HG03103 (cell line): Measurements from ENCODE around the gene PRUNE2.

Source experiments
- ATAC-seq: cut with Tn5 transposase; IDR thresholded peaks from one replicate; pipeline ENCODE4 v1.9.1; 2021; ENCODE audit warnings: low read depth; ENCODE audit not compliant: unreplicated experiment

Gene PRUNE2

DNA sequence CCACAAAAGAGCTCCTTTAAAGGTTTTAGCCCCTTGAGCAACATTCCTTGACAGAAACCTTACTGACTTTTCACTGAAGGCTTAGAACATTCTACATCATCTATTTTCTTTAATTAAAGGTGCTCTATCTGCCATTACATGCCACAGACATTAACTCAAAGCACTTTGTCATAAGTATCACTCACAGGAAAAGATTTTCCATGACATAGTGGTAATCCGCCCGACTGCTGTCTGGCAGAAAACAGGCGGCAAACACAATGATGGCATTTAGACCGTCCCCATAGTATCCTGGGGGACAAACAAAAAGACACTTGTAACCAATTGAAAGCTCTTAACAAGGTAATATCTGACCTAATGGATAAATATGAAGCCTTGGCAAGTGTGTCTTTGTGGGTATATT, 267.9 kb downstream of the PRUNE2 start:
- ATAC-seq = no peak

DNA sequence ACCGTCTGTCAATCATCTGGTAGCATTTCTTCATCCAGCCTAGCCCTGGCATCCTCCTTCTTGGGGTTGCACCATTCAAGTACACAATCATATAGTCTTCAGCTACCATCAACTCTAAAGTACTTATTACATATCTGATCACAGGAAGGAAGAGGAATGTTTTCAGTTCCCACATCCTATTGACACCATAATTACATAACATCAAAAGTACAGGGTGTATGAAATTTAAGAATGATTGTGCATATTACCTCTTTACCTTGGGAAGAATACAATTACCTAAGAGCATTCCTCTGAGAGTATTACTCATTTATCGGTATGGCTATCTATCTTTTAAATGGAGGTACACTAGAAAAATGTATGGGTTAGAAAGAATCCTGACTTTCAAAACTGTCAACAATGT, 268.5 kb downstream of the PRUNE2 start:
- ATAC-seq = no peak

DNA sequence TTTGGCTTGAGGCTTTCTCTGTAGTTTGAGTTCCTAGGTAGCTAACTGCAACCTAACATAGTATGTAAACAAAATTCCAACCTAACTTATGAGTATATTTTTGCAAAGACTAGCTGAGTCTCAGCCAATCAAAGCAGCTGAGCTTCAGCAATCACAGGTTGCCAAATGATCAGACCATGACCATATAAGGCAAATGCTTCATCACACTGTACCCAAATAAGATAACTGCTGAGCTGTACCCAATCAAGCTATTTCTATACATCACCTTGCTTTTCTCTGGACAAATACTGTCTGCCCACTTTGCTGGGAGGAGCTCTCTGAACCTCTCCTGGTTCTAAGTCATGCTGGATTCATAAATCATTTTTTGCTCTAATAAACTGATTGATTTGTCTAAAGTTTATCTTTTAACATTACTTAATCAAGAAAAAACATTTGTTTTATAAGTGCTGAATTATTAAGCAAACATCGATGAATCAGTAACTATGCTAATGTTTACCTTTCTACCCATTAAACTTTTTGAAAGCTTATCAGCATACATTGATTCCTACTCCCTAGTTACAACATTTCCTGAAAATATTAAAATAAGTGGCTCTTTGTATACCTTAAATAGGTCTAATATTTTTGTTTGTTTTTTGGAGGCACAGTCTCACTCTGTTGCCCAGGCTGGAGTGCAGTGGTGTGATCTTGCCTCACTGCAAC, 271.4 kb downstream of the PRUNE2 start:
- no peak for ATAC-seq

DNA sequence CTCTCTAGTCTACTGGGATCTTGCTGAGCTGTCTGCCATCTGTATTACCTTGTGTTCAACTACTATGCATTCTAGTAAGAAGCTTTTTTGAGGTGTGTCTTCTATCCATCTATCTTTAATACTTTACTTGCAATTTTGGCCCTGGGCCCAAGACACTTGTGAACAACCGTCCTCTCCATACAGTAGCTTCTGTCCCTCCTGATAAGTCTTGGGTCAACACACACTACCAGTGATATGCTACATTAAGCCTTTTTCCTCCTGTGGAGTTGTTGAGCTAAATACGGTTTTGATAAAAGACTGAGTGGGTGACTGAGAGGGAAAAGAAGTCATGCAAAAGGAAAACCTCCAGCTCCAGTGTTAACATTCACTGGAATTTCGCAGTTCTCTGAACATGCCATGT, 275.0 kb downstream of the PRUNE2 start:
- no peak for ATAC-seq

DNA sequence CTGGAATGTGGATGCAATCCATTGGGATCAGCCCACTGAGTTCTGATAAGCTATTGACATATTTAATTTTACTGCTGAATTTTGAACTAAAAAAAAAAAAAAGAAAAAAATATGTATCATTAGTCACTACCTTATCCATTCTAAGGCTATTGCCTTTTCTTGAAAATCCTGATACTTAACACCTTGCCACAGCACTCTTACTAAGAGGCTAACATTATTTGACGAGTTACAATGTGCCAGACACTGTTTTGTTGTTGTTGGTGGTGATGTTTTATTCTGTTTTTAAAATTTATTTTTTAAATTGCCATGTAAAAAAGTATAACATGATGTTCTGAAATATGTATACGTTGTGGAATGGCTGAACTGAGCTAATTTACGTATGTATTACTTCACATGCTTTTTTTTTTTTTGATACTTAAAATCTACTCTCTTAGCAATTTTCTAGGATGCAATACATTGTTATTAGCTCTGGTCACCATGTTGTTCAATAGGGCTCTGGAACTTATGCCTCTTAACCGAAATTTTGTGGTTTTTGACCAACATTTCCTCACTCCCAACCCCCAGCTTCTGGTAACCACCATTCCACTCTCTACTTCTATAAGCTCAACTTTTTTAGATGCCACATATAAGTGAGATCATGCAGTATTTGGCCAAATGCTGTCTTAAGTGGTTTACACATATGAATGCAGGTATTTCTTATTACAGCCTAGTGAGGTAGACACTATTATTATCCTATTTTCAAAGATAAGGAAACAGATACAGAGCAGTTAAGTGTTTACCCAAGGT, 276.5 kb downstream of the PRUNE2 start:
- ATAC-seq = no peak

DNA sequence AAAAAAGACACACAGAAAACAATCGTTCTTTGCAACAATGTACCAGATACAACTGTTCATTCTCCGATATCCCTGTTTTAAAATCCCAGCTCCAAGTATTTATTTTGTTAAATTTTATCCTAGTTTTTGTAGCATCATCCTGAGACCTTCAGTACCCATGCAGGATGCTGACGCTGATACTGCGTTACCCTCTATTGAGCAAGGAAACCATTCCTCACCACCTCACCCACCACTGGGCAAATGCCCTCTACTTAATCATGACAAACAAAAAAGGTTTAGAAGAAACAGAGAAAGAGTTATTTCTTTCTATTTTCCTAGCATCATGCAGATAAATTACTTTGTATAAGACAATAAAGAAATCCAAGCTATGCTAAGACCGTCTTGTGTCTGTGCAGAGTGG, 277.8 kb downstream of the PRUNE2 start:
- ATAC-seq = no peak

DNA sequence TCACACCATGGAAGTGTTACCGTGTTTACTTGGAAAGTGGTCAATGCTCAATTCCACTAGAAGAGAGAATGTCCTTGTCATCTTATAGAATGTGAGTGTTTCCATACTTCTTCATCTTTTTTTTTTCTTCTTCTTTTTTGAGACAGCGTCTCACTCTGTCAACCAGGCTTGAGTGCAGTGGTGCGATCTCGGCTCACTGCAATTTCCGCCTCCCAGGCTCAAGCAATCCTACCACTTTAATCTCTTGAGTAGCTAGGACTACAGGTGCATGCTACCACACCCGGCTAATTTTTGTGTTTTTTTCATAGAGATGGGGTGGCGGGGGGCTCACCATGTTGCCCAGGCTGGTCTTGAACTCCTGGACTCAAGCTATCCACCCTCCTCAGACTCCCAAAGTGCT, 278.9 kb downstream of the PRUNE2 start:
- no peak for ATAC-seq

DNA sequence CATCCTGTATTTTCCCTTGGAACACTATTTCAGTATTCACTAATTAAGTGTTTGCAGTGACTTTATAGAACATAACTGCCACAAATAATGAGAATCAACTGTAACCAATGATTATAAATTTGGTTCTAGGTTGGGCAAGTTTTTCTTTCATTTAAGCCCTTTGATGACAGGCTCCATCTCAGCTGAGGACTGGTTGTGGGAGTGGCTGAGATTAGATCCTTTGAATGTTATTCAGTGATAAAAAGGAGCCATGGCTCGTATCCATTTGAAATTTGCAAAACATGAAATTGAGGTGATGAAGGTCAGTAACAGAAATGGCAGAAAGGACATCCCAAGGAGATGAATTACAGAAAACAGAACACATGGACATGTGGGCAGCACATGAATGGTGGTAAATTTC, 279.8 kb downstream of the PRUNE2 start:
- no peak for ATAC-seq

DNA sequence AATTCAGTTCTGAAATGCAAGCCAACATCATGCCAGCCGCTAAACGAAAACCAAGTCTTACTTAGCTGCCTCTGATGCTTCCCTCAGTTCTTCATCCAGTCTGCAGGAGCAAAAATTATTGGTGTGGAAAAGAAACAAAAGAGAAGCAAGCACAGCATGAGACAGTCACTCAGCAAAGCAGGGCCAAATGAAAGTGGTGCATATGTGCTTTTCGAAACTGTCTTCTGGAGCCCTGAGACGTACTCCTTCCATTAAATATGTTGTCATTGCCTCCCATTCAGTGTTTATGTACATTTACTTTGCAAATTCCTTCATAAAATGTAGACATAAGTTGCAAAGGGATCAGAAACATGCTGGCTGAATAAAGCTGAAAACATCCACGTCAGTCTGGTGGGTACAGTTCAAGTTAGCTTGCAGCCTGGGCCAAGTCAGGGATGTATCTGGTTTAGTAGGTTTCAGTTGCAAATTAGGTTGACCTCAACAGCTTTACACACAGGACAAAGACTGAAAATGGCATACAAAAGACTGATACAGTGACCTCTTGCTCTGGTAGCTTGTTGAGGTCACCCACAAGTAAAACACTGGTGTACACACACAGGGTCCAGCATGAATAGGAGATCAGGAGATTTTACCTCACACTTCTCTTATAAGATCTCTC, 281.4 kb downstream of the PRUNE2 start:
- peak; percentile 86 for ATAC-seq

DNA sequence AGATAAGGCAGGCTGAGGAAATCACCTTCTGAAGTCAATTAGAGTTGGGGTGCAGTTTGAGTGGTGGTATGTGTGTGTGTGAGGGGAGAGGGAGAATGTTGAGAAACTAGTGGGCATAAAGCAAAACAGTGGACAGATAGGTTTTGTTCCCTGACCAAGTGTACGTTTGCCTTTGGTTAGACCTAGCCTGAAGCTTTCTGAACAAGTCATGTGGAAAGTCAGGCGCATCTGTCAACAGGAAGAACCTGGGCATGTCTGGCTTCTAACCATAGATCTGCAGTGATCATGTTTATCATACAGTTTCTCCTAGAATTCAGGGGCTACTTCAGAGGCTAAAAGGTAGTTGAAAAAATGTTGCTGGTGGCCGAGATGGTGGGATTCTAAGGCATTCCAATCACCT, 284.9 kb downstream of the PRUNE2 start:
- ATAC-seq = no peak

DNA sequence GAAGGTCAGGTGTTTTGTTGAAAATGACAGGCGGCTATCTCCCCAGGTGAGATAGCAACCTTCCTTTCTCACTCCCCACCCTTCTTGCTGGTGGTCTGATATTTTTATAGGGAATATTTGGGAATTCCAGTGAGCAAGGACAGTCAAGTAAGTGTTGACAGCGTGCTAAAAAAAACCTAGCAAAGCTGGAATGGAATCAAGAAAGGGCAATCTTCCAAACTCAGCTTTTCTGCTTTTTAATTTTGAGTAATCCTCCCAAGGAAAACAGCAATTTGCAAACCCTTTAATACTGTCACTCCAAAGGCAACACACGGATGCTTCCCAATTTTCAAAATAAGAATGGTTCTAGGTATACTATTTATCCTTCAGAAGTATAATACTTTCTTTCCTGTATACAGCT, 285.3 kb downstream of the PRUNE2 start:
- no peak for ATAC-seq

DNA sequence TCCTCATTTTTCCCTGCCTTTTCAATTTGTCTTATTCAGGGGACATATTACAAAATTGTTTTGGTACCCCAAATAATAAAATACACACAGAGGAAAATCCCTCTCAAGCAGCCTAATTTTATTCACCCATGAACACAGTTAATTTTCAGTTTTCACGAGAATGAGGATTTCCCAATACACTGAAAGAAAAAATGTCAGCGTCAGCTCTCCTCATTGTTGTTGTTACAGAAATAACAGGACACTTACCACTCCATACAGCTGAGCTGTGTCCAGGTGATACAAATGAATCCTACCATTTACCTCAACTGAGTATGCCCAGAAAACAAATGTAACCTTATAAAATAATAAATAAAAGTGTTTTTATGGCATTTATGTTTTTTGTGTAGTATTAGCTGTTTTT, 286.3 kb downstream of the PRUNE2 start:
- no peak for ATAC-seq

DNA sequence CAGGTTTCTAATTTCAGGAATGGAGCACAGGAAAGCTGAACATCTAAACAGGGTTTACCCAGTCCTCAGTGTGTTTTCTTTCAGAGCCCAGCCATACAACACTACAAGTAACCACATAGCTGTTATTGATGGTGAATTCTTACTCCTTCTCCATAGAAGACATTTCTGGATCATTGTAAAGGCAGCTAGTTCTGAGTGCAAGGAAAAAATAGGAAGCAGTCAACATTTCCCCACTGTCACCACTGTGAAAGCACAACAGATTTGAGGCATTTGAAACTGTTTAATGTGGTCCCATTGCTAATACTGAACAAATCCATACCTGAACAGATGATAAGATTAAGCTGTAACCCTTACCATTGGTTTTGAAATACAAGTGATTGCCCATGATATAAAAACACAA, 286.7 kb downstream of the PRUNE2 start:
- no peak for ATAC-seq

DNA sequence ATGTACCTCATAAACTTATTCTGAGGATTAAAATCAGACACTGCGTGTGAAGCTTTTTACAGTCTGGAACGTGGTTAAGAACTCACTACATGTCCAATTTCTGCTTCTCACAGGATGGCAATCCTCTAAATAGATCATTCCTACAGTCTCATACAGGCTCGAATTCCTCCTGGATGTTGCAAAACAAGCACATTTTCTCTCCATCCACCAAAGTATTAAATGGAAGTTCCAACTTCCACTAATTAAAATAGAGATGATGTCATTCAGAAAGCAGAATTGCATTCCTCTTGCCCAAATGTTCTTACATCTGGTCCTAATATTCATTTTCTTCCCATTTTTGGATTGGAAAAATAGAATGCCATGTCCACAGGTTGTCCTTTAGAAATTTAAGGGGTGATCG, 287.2 kb downstream of the PRUNE2 start:
- no peak for ATAC-seq

DNA sequence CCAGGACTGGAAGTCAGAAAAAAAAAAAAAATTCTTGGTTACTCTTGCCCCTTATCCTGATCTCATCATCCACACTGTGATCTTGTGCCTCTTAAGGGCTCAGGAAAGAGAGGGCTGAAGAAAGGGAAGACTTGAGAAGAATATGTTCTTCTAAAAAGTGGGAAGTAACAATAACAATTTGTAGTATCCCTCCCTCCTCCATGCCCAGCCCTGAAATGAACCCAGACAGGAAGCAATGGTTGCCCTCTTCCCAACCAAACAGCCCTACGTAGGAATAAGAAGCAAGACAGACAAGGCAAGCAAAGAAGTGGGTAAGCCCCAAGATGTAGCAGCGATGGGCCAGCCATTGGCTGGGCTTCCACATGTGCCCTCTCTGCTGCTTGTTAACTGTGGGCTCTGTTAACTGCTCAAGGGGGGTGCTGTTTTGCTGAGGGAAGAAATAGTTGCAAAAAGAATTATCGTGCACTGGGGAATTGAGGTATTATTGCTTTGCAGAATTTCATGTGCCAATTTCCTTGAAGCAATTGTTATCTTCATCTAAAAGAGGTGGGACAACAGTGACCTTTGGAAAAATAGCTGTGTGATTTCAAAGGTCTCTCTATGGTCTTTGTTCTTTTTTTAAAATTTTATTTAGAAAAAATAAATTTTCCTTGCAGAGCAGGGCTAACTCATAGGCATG, 288.3 kb downstream of the PRUNE2 start:
- no peak for ATAC-seq

DNA sequence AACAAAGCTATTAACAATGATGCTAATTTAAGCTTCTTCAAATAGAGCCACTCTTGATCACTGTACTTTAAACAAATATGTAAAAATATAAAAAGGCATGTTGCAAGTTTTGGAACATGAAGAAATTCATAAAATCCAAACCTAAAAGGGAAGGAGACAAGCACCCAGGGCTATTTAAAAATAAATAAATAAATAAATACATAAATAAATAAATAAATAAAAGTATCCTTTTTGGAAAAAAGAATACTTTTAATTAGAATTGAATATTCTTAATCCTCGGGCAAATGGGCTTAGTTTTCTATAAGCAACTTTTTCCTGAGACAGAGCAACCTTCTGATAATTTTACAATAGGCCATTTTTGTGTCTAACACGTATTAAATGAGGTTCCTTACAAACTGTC, 289.1 kb downstream of the PRUNE2 start:
- ATAC-seq = no peak

DNA sequence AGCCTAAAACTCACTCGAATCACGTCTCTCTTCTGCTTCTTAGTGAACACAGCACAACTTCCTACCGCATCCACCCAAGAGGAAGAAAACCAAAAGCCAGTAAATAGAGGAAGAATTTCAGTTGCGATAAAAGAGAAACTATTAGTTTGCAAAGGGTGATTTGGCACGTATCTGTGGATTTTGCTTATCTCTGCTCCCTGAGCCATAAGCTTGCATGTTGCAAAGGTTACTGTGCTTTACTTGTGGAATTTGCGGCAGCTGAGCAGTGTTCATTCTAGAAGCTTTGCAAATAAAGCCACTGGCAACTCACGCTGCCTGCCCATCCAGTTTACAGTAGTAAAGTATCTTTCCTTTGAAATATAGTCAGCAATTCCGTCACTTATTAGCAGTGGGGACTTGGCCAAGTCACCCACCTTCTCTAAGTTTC, 290.7 kb downstream of the PRUNE2 start:
- ATAC-seq = no peak

DNA sequence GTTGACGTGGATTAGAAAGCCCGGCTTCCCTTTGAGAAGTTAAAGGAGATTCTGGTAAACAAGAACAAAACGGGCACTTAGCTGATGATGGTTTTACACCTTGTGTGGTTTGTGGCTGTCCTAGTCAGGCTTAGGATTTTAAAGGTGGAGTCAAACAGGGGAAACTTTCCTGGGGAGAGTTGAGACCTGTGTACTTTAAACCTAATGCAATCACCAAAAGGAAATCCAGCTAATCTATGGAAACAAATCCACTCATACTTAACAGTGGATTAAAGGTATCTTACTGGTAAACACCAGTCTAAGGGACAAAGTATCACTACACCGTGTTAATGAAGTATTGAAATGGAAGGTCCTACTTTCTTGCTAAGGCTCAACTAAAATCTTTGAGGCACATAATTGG, 291.9 kb downstream of the PRUNE2 start:
- no peak for ATAC-seq

DNA sequence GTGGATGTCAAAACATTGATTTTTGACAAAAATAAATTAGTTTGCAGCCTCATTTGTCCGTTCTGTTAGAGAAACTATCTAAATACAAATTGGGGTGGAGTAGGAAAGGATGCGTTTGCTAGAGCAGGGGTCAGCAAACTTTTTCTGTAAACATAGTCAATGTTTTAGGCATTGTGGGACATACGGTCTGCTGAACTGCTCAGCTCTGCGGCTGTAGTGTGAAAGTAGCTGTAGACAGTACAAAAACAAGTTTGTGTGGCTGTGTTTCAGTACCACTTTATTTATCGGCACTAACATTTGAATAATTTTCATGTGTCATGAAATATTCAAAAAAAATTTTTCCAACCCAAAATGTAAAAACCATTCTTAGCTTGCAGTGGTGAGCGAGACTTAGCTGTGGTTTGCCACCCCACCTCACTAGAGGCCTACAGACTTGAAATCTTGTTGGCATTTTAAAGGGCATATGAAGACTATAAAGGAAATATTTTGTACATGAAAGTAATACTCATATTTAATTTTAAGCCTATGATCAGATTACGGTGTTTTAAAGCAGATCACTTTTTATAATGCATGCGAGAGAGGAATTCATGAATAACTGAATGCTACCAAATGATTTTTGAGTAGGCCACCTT, 292.6 kb downstream of the PRUNE2 start:
- ATAC-seq = no peak

DNA sequence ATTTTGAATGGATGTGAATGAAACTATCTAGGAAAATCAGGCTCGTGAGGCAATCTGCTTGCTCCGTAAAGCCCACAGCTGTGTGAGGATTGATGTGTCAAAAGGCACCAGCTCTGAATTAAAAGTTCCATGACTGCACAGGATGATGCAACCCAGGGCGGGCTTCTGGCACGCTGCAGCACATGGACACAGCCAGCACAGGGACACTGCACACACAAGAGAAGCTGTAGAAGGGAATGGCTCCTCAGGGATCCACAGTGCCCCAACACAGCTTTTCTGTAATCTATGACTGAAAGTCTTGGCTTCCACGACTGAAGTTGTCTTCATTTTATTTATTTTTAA, 295.9 kb downstream of the PRUNE2 start:
- ATAC-seq = no peak
